SK-N-SH (cell line): ENCODE measurements around the gene PCGF2. TPM values are rescaled to one million over a fixed set of nuclear protein-coding genes. Genes with fewer than 3 reads are reported as not detected.

ENCODE experiments used
- CTCF ChIA-PET: fragments of 300-600, 350-600 bp; formaldehyde crosslinking; extraction: SDS; loops from one replicate; lab custom pipeline; 2021; lab: Yijun Ruan, JAX
- POLR2A ChIA-PET: fragments of 350-600 bp; sonication (Branson Sonifier 250); formaldehyde crosslinking; extraction: SDS; loops from one replicate; lab custom pipeline; 2020; ENCODE audit warnings: antibody characterized with exemption, inconsistent platforms; lab: Yijun Ruan, JAX
- DNase-seq: peaks from one replicate; pipeline ENCODE4 v3.0.0; 2012
- H2AFZ ChIP-seq: fragments of 200-600 bp; sonication (generic); 2 replicates; pipeline ENCODE4 v1.8.1; 2016; ENCODE audit warnings: antibody characterized with exemption, mild to moderate bottlenecking, low read depth
- H3F3A ChIP-seq: fragments of 200-600 bp; sonication (generic); replicated peaks from 2 replicates; pipeline ENCODE3; 2016; ENCODE audit warnings: antibody characterized with exemption, mild to moderate bottlenecking; ENCODE audit not compliant: insufficient read depth
- H3K27ac ChIP-seq, 2 experiments: fragments of 200-500 bp in 1 of 2; fragments of 200-600 bp in 1 of 2; sonication (Bioruptor generic) in 1 of 2; sonication (generic), shearing (Covaris generic) in 1 of 2; 2 replicates each; pipeline versions ENCODE4 v1.5.1 to v1.6.1; 2014 to 2016; ENCODE audit warnings: low read depth in 2 of 2, inconsistent platforms in 1 of 2, low read length in 1 of 2, mild to moderate bottlenecking in 1 of 2, mixed read lengths in 1 of 2
- H3K27me3 ChIP-seq: fragments of 200-600 bp; sonication (generic), shearing (Covaris generic); 2 replicates; pipeline ENCODE4 v1.6.1; 2016; ENCODE audit warnings: mixed run types; ENCODE audit not compliant: insufficient read depth
- H3K36me3 ChIP-seq, 2 experiments: fragments of 200-500 bp in 1 of 2; fragments of 200-600 bp in 1 of 2; sonication (Bioruptor generic) in 1 of 2; sonication (generic) in 1 of 2; replicated peaks in 1 of 2; 2 replicates each; pipeline versions ENCODE3 to v1.5.1; 2014 to 2016; ENCODE audit warnings: low read length in 1 of 2, mild to moderate bottlenecking in 1 of 2; ENCODE audit not compliant: insufficient read depth in 2 of 2, control insufficient read depth in 1 of 2
- H3K4me1 ChIP-seq, 2 experiments: fragments of 200-500 bp in 1 of 2; fragments of 200-600 bp in 1 of 2; sonication (Bioruptor generic) in 1 of 2; sonication (generic), shearing (Covaris generic) in 1 of 2; 2 replicates each; pipeline versions ENCODE4 v1.5.1 to v1.6.1; 2014 to 2016; ENCODE audit warnings: low read depth in 1 of 2, low read length in 1 of 2, mixed run types in 1 of 2; ENCODE audit not compliant: insufficient read depth in 2 of 2, control insufficient read depth in 1 of 2
- H3K4me2 ChIP-seq: fragments of 200-600 bp; sonication (generic), shearing (Covaris generic); 2 replicates; pipeline ENCODE4 v1.6.1; 2017; ENCODE audit warnings: mixed run types
- H3K4me3 ChIP-seq, 2 experiments: fragments of 200-500 bp in 1 of 2; fragments of 200-600 bp in 1 of 2; sonication (Bioruptor generic) in 1 of 2; sonication (generic), shearing (Covaris generic) in 1 of 2; 2 replicates each; pipeline versions ENCODE4 v1.5.1 to v1.8.1; 2014 to 2016; ENCODE audit warnings: low read depth in 2 of 2, inconsistent platforms in 1 of 2, low read length in 1 of 2, mild to moderate bottlenecking in 1 of 2, mixed read lengths in 1 of 2, moderate library complexity in 1 of 2
- H3K79me2 ChIP-seq: fragments of 200-600 bp; sonication (generic); 2 replicates; pipeline ENCODE4 v1.8.1; 2017; ENCODE audit warnings: mild to moderate bottlenecking; ENCODE audit not compliant: insufficient read depth
- H3K9ac ChIP-seq: fragments of 200-600 bp; sonication (generic); 2 replicates; pipeline ENCODE4 v1.6.1; 2017; ENCODE audit warnings: mixed run types
- H3K9me2 ChIP-seq: fragments of 200-600 bp; sonication (generic); 2 replicates; pipeline ENCODE4 v1.6.1; 2017; ENCODE audit warnings: mixed run types
- H3K9me3 ChIP-seq: fragments of 200-600 bp; sonication (generic); 2 replicates; pipeline ENCODE4 v1.6.1; 2017; ENCODE audit warnings: mixed run types, mild to moderate bottlenecking, moderate library complexity
- H4K20me1 ChIP-seq: fragments of 200-600 bp; sonication (generic); 2 replicates; pipeline ENCODE4 v1.6.1; 2017; ENCODE audit warnings: mild to moderate bottlenecking, mixed run types; ENCODE audit not compliant: insufficient read depth
- CHD2 ChIP-seq: fragments of 150-350 bp; IDR thresholded peaks from 2 replicates; pipeline ENCODE4 v1.6.1; 2018; ENCODE audit warnings: low read length; ENCODE audit not compliant: partially characterized antibody
- ELF1 ChIP-seq: IDR thresholded peaks from 2 replicates; pipeline ENCODE4 v1.4.0; 2012
- EP300 ChIP-seq, 2 experiments: IDR thresholded peaks; 2 replicates each; pipeline versions ENCODE4 v1.4.0 to v1.6.1; 2012; ENCODE audit warnings: borderline replicate concordance in 1 of 2, low read depth in 1 of 2, low read length in 1 of 2
- EZH2phosphoT487 ChIP-seq: fragments of 200-600 bp; sonication (generic); IDR thresholded peaks from 2 replicates; pipeline ENCODE4 v1.6.1; 2017; ENCODE audit warnings: low read depth, mixed run types, mild to moderate bottlenecking, antibody characterized with exemption, moderate library complexity, borderline replicate concordance
- FOSL2 ChIP-seq: IDR thresholded peaks from 2 replicates; pipeline ENCODE4 v1.4.0; 2012; ENCODE audit warnings: low read depth, mild to moderate bottlenecking, moderate library complexity, borderline replicate concordance
- FOXJ3 ChIP-seq: sonication (generic); formaldehyde crosslinking; IDR thresholded peaks from 2 replicates; pipeline ENCODE4 v1.5.1; 2020; ENCODE audit warnings: mild to moderate bottlenecking, missing genetic modification reagents
- GABPA ChIP-seq: IDR thresholded peaks from 2 replicates; pipeline ENCODE4 v1.4.0; 2012; ENCODE audit warnings: low read depth, mild to moderate bottlenecking
- JUND ChIP-seq: IDR thresholded peaks from 2 replicates; pipeline ENCODE4 v1.4.0; 2012
- MEF2A ChIP-seq: IDR thresholded peaks from 2 replicates; pipeline ENCODE4 v1.4.0; 2012; ENCODE audit warnings: low read depth, borderline replicate concordance
- MXI1 ChIP-seq: IDR thresholded peaks from 2 replicates; pipeline ENCODE4 v1.6.1; 2012; ENCODE audit warnings: mild to moderate bottlenecking, low read depth, low read length, improper control_type of control experiment
- NFIC ChIP-seq: IDR thresholded peaks from 2 replicates; pipeline ENCODE4 v1.4.0; 2012; ENCODE audit warnings: borderline replicate concordance
- NRF1 ChIP-seq: IDR thresholded peaks from 2 replicates; pipeline ENCODE4 v1.6.1; 2012; ENCODE audit warnings: low read depth, mild to moderate bottlenecking, low read length
- POLR2AphosphoS5 ChIP-seq: IDR thresholded peaks from 2 replicates; pipeline ENCODE4 v1.6.1; 2012; ENCODE audit warnings: low read depth, low read length
- RAD21 ChIP-seq: IDR thresholded peaks from 2 replicates; pipeline ENCODE4 v1.6.1; 2012; ENCODE audit warnings: mild to moderate bottlenecking, low read length
- RXRA ChIP-seq: IDR thresholded peaks from 2 replicates; pipeline ENCODE4 v1.4.0; 2012; ENCODE audit warnings: low read depth, mild to moderate bottlenecking, borderline replicate concordance
- SIN3A ChIP-seq: IDR thresholded peaks from 2 replicates; pipeline ENCODE4 v1.6.1; 2012; ENCODE audit warnings: low read depth, mild to moderate bottlenecking, low read length, moderate library complexity, borderline replicate concordance
- SMC3 ChIP-seq: IDR thresholded peaks from 2 replicates; pipeline ENCODE4 v1.6.1; 2012; ENCODE audit warnings: low read depth, low read length, improper control_type of control experiment
- TAF1 ChIP-seq: IDR thresholded peaks from 2 replicates; pipeline ENCODE4 v1.6.1; 2012; ENCODE audit warnings: low read depth, mild to moderate bottlenecking, low read length, moderate library complexity, borderline replicate concordance
- TCF12 ChIP-seq: IDR thresholded peaks from 2 replicates; pipeline ENCODE4 v1.4.0; 2012
- TEAD4 ChIP-seq: IDR thresholded peaks from 2 replicates; pipeline ENCODE4 v1.4.0; 2012; ENCODE audit warnings: mild to moderate bottlenecking, borderline replicate concordance; ENCODE audit not compliant: insufficient read depth
- YY1 ChIP-seq: IDR thresholded peaks from 2 replicates; pipeline ENCODE4 v1.4.0; 2012; ENCODE audit warnings: low read depth, mild to moderate bottlenecking
- WGBS: methylation state at CpG from one replicate; pipeline ENCODE4 v1.1.6; 2017; ENCODE audit warnings: low lambda C conversion rate; 5-methylcytosine and 5-hydroxymethylcytosine counted together
- polyA plus RNA-seq, 3 experiments: library from polyadenylated mRNA; depleted of rRNA; stranded (reverse); fragments of >200 nt; gene quantifications; 2 replicates each; pipeline ENCODE4 v1.2.3, GENCODE V29; 2012
- TF ChIP-seq, protein P1 (sequence below): IDR thresholded peaks from 2 replicates; pipeline ENCODE4 v1.4.0; 2012; ENCODE audit warnings: low read depth, borderline replicate concordance
- TF ChIP-seq, protein P2 (sequence below): IDR thresholded peaks from 2 replicates; pipeline ENCODE4 v1.4.0; 2012; ENCODE audit warnings: low read depth
- TF ChIP-seq, protein P3 (sequence below): fragments of 150-350 bp; IDR thresholded peaks from 2 replicates; pipeline ENCODE4 v1.6.1; 2017; ENCODE audit warnings: antibody characterized with exemption, low read length, low read depth, borderline replicate concordance
- TF ChIP-seq, protein P4 (sequence below): IDR thresholded peaks from 2 replicates; pipeline ENCODE4; 2012
- TF ChIP-seq, protein P5 (sequence below): IDR thresholded peaks from 2 replicates; pipeline ENCODE4 v1.6.1; 2012; ENCODE audit warnings: mild to moderate bottlenecking, low read depth, low read length, moderate library complexity

PCGF2 gene
- polyA plus RNA-seq, 1 of the 3 experiments (the other 2 are of a cell fraction) = 39.8 TPM

DNA sequence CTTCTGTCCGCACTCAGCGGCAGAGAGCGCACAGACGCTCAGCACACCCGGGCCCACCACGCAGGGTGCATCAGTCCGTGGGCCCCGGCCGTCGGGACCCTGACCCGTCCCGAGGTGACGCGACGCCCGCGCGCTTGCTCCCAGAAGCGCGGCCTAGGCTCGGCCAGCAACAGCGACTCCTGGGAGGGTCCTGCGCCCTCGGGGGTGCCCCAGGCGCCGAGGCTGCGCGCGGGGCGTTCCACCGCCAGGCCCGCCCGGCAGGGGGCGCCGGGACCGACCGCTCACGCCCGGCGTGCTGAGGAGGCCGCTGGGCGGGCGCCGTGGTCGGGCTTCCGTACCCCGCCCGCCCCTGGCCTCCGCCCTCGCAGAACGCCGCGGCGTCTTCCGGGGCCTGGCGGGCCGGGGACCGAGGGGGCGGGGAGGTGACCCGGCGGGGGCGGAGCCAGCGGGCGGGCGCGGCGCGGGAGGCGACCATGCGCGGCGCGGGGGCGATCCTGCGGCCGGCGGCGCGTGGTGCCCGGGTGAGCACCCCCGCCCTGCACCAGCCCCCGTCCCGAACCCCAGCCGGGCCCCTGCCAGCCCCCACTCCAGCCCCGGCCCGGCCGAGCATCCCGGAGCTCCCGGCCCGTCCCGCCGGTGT is 18.1 kb downstream of the PCGF2 start, which contains the start of gene CISD3:
Gene CISD3, plus strand, starts transcription at position 456 of the 640 bp plus-strand sequence. Its CDS starts 18 bp downstream, at position 474.
- Histone ChIP-seq H3K9ac (peak within 1 kb of the TSS; percentile 89), H3K4me2 (peak within 1 kb of the TSS; percentile 90), H2AFZ (peak within 1 kb of the TSS; percentile 88; the same call in 1 of the 2 replicates), H3K9me2 (no peaks in the 10 kb centered on the region), H3K79me2 (peaks cover 28% of the 10 kb centered on the region; the same call in 1 of the 2 replicates), H3K36me3 (peaks cover 11 to 24% of the 10 kb centered on the region in 2 experiments), H3K27me3 (no peaks in the 10 kb centered on the region), H3F3A (peaks cover 27% of the 10 kb centered on the region), H3K27ac (peak within 1 kb of the TSS; percentile 73 to 98), H3K4me3 (peak within 1 kb of the TSS; percentile 78 to 79), H3K4me1 (peaks cover 6 to 68% of the 10 kb centered on the region in 2 experiments; a peak in 1 of 4 replicates), H4K20me1 (peaks cover 14% of the 10 kb centered on the region; the same call in 1 of the 2 replicates), H3K9me3 (no peaks in the 10 kb centered on the region)
- peak; percentile 95 for DNase-seq
- ChIA-PET POLR2A (interaction anchor here (1.2 to 2.2 kb wide), 4 partner anchors 16 to 53 kb away, joined by 4 to 9 read pairs (median 6); partner anchors contain the start of gene MLLT6), CTCF (interaction anchor here (0.9 to 7.4 kb wide), 10 partner anchors 8 to 424 kb away, joined by 3 to 88 read pairs (median 6); partner anchors contain the start of genes EPOP, MLLT6 and PCGF2)
- WGBS = 7% methylated on average over 27 of the region's 92 CpGs
- peak; percentile 11; the same call in 1 of the 2 replicates for TF ChIP-seq POLR2AphosphoS5
- TF ChIP-seq YY1 = no peak
- peak; percentile 28; the same call in 1 of the 2 replicates for TF ChIP-seq GABPA
- TF ChIP-seq TCF12 = no peak
- TF ChIP-seq, protein P1, sequence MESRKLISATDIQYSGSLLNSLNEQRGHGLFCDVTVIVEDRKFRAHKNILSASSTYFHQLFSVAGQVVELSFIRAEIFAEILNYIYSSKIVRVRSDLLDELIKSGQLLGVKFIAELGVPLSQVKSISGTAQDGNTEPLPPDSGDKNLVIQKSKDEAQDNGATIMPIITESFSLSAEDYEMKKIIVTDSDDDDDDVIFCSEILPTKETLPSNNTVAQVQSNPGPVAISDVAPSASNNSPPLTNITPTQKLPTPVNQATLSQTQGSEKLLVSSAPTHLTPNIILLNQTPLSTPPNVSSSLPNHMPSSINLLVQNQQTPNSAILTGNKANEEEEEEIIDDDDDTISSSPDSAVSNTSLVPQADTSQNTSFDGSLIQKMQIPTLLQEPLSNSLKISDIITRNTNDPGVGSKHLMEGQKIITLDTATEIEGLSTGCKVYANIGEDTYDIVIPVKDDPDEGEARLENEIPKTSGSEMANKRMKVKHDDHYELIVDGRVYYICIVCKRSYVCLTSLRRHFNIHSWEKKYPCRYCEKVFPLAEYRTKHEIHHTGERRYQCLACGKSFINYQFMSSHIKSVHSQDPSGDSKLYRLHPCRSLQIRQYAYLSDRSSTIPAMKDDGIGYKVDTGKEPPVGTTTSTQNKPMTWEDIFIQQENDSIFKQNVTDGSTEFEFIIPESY = no peak
- TF ChIP-seq MXI1 = no peak; the same call in 1 of the 2 replicates
- no peak for TF ChIP-seq FOXJ3 (CRISPR knock-in tag)
- peak; percentile 25 for TF ChIP-seq CHD2
- TF ChIP-seq RXRA = no peak
- TF ChIP-seq NRF1 = no peak; the same call in 1 of the 2 replicates
- no peak; a peak in 1 of 4 replicates for TF ChIP-seq EP300 (IDR thresholded peaks at IDR 0.05; ENCODE audit: borderline replicate concordance in 1 of 2, low read depth in 1 of 2, low read length in 1 of 2)
- TF ChIP-seq, protein P2, sequence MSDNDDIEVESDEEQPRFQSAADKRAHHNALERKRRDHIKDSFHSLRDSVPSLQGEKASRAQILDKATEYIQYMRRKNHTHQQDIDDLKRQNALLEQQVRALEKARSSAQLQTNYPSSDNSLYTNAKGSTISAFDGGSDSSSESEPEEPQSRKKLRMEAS = peak; percentile 37; the same call in 1 of the 2 replicates
- TF ChIP-seq, protein P3, sequence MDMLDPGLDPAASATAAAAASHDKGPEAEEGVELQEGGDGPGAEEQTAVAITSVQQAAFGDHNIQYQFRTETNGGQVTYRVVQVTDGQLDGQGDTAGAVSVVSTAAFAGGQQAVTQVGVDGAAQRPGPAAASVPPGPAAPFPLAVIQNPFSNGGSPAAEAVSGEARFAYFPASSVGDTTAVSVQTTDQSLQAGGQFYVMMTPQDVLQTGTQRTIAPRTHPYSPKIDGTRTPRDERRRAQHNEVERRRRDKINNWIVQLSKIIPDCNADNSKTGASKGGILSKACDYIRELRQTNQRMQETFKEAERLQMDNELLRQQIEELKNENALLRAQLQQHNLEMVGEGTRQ = no peak
- TF ChIP-seq RAD21 = peak; percentile 40; the same call in 1 of the 2 replicates
- TF ChIP-seq, protein P4, sequence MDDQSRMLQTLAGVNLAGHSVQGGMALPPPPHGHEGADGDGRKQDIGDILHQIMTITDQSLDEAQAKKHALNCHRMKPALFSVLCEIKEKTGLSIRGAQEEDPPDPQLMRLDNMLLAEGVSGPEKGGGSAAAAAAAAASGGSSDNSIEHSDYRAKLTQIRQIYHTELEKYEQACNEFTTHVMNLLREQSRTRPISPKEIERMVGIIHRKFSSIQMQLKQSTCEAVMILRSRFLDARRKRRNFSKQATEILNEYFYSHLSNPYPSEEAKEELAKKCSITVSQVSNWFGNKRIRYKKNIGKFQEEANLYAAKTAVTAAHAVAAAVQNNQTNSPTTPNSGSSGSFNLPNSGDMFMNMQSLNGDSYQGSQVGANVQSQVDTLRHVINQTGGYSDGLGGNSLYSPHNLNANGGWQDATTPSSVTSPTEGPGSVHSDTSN = no peak; the same call in 1 of the 2 replicates
- no peak for TF ChIP-seq TEAD4
- 0 out of 2 replicates have a peak, but pooled peaks have one; percentile 29 for TF ChIP-seq SIN3A
- TF ChIP-seq SMC3 = peak; percentile 34
- no peak for TF ChIP-seq JUND
- no peak for TF ChIP-seq NFIC
- TF ChIP-seq MEF2A = no peak
- no peak for TF ChIP-seq FOSL2
- TF ChIP-seq ELF1 = no peak
- no peak for TF ChIP-seq EZH2phosphoT487
- TF ChIP-seq TAF1 = no peak
- TF ChIP-seq, protein P5, sequence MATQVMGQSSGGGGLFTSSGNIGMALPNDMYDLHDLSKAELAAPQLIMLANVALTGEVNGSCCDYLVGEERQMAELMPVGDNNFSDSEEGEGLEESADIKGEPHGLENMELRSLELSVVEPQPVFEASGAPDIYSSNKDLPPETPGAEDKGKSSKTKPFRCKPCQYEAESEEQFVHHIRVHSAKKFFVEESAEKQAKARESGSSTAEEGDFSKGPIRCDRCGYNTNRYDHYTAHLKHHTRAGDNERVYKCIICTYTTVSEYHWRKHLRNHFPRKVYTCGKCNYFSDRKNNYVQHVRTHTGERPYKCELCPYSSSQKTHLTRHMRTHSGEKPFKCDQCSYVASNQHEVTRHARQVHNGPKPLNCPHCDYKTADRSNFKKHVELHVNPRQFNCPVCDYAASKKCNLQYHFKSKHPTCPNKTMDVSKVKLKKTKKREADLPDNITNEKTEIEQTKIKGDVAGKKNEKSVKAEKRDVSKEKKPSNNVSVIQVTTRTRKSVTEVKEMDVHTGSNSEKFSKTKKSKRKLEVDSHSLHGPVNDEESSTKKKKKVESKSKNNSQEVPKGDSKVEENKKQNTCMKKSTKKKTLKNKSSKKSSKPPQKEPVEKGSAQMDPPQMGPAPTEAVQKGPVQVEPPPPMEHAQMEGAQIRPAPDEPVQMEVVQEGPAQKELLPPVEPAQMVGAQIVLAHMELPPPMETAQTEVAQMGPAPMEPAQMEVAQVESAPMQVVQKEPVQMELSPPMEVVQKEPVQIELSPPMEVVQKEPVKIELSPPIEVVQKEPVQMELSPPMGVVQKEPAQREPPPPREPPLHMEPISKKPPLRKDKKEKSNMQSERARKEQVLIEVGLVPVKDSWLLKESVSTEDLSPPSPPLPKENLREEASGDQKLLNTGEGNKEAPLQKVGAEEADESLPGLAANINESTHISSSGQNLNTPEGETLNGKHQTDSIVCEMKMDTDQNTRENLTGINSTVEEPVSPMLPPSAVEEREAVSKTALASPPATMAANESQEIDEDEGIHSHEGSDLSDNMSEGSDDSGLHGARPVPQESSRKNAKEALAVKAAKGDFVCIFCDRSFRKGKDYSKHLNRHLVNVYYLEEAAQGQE = no peak
